Subcutaneous adipose tissue (tissue), 4 donors: Measurements from ENCODE around the gene ATXN1. TPM values are rescaled to one million over a fixed set of nuclear protein-coding genes. Genes with fewer than 3 reads are reported as not detected.

ENCODE experiments used
- total RNA-seq, 4 donors: library from RNA; depleted of rRNA; stranded (reverse); fragments of >200 nt; gene quantifications; one replicate each; pipeline ENCODE4 v1.1.0, GENCODE V29; 2016
- TF ChIP-seq, protein P1 (sequence below): fragments of 450-650 bp; IDR thresholded peaks from one replicate; pipeline ENCODE4 v1.5.1; 2016; ENCODE audit warnings: low read depth, mild to moderate bottlenecking, control low read depth, antibody characterized with exemption, moderate library complexity

ATXN1 gene
- total RNA-seq, 4 donors from 2014 or later: 27.1 to 35.6 (median 35.1) TPM

DNA sequence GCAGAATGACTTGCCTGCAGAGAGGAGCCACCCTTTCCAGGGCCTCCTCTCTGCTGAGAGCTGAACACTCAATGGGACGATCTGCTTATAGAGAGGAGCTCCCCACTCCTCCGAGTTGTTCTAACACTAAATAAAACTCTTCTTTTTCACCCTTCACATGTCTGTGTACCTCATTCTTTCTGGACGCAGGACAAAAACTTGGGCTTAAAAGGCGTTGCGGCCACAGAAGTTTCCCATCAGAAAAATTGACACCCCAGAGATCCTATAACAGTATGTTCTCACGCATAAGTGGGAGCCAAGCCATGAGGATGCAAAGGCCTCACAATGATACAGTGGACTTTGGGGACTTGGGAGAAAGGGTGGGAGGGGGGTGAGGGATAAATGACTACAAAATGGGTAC lies 401.7 kb downstream of the ATXN1 start:
- TF ChIP-seq, protein P1, sequence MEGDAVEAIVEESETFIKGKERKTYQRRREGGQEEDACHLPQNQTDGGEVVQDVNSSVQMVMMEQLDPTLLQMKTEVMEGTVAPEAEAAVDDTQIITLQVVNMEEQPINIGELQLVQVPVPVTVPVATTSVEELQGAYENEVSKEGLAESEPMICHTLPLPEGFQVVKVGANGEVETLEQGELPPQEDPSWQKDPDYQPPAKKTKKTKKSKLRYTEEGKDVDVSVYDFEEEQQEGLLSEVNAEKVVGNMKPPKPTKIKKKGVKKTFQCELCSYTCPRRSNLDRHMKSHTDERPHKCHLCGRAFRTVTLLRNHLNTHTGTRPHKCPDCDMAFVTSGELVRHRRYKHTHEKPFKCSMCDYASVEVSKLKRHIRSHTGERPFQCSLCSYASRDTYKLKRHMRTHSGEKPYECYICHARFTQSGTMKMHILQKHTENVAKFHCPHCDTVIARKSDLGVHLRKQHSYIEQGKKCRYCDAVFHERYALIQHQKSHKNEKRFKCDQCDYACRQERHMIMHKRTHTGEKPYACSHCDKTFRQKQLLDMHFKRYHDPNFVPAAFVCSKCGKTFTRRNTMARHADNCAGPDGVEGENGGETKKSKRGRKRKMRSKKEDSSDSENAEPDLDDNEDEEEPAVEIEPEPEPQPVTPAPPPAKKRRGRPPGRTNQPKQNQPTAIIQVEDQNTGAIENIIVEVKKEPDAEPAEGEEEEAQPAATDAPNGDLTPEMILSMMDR: no peak

DNA sequence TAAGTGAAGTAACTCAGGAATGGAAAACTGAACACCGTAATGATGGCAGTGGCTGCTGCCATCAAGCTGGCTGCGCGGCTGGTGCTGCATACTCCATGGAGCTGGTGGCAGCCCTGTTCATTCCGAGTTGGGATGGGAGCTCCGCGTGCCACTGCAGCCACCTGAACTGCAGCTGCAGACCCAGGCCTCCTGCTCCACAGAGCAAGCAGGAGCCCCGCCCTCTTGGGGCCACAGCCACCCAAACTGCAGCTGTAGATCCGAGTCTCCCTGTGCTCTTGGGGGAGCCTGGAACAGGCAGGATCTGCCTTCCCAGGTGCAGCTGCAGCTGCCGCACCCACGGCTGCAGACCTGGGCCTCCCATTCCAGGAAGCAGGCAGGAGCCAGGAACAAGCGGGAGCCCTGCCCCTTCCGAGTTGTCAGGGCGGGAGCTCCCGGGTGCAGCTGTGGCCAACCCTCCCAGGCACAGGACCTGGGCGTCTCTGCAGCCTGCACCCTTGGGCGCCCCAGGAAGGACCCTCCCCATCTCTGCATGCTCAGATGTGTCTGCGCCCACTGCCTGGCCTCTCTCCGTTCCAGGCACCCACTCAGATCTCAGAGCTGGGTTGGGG lies 402.6 kb downstream of the ATXN1 start:
- TF ChIP-seq, protein P1: no peak

DNA sequence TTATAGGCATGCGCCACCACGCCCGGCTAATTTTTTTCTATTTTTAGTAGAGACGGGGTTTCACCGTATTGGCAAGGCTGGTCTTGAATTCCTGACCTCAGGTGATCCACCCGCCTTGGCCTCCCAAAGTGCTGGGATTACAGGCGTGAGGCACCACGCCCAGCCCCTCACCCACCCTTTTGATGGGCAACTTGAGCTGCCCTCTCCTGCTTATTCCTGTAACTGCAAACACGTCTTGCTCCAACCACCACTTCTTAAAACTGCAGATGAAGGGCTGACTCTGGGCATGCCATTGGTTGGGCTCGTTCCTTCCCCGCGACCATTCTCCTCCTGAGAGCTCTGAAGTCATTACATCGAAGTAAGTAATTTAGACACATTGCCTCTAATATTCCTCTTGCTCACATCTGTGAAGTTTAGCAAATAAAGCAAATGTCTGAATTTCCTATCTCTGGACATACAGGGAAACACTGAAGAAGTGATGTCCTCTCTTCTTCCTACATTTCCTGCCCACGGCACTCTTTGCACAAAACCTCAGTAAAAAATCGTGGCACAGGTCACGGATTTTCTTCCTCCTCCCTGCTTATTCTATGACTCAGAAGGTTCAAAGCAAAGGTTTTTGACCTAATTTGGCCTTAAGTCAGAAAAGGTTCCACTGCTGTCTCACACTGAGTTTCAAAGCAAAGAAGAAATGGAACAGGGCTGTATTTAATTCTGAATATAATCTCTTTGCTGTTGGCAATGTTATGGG lies 405.4 kb downstream of the ATXN1 start:
- TF ChIP-seq, protein P1: no peak

DNA sequence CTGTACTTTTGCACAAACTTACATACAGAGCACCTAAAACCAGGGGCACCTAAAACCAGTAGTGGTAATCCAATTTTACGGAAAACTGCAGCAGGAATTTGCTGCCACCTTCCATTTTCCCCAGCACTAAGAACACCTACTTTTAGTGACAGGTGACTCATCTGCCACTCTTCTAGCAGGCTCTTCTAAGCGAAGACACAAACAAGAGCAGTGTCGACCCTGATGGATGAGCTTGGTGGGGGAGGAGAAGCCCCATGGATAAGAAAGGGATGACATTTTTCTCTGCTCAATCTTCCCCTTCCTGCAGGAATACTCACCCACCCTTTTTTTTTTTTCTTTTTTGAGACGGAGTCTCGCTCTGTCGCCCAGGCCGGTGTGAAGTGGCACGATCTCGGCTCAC lies 406.0 kb downstream of the ATXN1 start:
- TF ChIP-seq, protein P1: no peak

DNA sequence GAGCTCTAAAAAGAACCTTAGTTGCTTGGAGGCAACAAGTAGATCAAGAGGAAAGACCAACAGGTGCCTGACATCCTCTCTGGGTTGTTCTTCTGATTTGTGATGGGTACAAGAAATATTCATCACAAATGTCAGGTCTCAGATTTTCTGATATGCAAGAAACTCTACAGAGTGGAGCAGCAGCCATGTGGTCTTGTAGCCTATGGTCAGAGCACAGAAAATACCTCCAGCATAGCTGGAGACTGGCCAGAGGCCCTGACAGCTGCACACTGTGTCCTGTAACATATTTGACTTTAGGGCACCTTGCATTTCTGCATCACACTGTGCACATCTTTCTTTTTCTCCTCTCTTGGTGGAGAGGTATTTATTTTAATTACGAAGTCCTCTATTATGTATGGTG lies 406.6 kb downstream of the ATXN1 start:
- TF ChIP-seq, protein P1: no peak

DNA sequence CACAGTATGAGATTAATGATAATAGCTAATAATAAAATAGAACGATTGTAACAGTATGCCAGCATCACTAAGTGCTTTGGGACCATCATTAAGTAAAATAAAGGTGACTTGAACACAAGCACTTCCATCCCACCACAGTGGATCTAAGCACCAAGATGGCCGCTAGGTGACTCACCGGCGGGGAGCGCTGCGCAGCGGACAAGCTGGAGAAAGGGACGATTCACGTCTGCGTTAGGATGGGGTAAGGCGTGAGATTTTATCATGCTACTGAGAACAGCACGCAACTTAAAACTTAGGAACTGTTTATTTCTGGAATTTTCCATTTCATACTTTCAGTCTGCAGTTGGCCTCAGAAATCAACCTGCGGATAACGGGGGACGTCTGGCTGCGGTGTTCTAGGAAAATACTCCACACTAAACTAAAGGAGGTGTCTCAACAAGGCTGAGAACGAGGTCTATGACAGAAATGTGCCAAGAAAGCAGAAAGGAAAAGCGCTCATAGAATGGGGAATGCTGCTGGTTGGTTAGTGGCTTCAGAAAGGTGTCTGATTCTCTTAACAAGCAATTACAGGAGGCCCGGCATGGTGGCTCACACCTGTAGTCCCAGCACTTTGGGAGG lies 408.3 kb downstream of the ATXN1 start:
- TF ChIP-seq, protein P1: no peak

DNA sequence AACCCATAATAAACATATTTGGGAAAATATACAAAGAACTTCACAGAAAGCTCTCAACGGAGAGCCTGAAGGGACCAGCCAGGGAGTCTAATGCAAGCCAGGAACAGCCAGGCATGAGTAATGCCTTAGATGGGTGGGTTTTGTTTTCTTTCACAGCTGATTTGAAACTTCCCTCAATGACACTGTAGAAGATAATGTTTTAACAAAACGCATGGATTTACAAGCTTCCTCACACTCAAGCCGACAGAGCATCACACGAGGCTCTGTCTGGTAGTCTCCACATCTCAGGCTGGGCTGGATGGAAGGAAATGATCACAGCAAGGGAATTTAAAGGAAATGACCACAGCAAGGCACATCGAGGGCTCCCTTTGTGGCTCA lies 409.0 kb downstream of the ATXN1 start:
- TF ChIP-seq, protein P1: no peak
